A673 (cell line): ENCODE results near the gene FAM72C. TPM values are rescaled to one million over a fixed set of nuclear protein-coding genes. Genes with fewer than 3 reads are reported as not detected.
"Not testable (repeated sequence)": the region's sequence is repeated elsewhere in the genome, so short reads cannot be mapped to it uniquely, and the experiment has no call there.

Source experiments
- BruUV-seq: library from RNA; stranded (reverse); fragments of 400-500 nt; replicated peaks from 2 replicates; lab custom pipeline; 2021; lab: Mats Ljungman, UMichigan
- CTCF ChIA-PET: fragments of 300-600 bp; sonication (Branson Sonifier 250); formaldehyde crosslinking; loops from one replicate; lab custom pipeline; 2022; ENCODE audit warnings: antibody characterized with exemption; lab: Charles Lee
- POLR2A ChIA-PET: fragments of 300-600 bp; sonication (Branson Sonifier 250); formaldehyde crosslinking; loops from one replicate; lab custom pipeline; 2022; ENCODE audit warnings: antibody characterized with exemption; ENCODE audit not compliant: low non-redundant PET; lab: Charles Lee
- DNase-seq: peaks from one replicate; pipeline ENCODE4 v3.0.0-alpha.2; 2015; ENCODE audit warnings: low spot score
- H3K27ac ChIP-seq: fragments of 200-600 bp; sonication (generic); 2 replicates; pipeline ENCODE4 v1.5.1; 2016; ENCODE audit warnings: mixed run types, low read depth, mild to moderate bottlenecking, mixed read lengths, antibody characterized with exemption, low read length; ENCODE audit not compliant: poor library complexity, severe bottlenecking
- H3K27me3 ChIP-seq: fragments of 200-600 bp; sonication (generic); replicated peaks from 2 replicates; pipeline ENCODE4 v1.6.1; 2017; ENCODE audit warnings: mixed run types, low read depth, mild to moderate bottlenecking, mixed read lengths, antibody characterized with exemption, low read length; ENCODE audit not compliant: insufficient read depth, poor library complexity
- H3K36me3 ChIP-seq: fragments of 200-600 bp; sonication (generic); 2 replicates; pipeline ENCODE4 v1.6.1; 2016; ENCODE audit warnings: mixed run types, mild to moderate bottlenecking, mixed read lengths, antibody characterized with exemption, low read length; ENCODE audit not compliant: insufficient read depth, poor library complexity, severe bottlenecking
- H3K4me1 ChIP-seq: fragments of 200-600 bp; sonication (generic); 2 replicates; pipeline ENCODE4 v1.6.1; 2017; ENCODE audit warnings: mixed run types, mild to moderate bottlenecking, mixed read lengths, antibody characterized with exemption, low read length; ENCODE audit not compliant: insufficient read depth, poor library complexity, severe bottlenecking
- H3K4me3 ChIP-seq: fragments of 200-600 bp; sonication (generic); 2 replicates; pipeline ENCODE4 v1.5.1; 2016; ENCODE audit warnings: low read depth, mixed run types, mild to moderate bottlenecking, mixed read lengths, low read length; ENCODE audit not compliant: poor library complexity, severe bottlenecking
- H3K9me3 ChIP-seq: fragments of 200-600 bp; sonication (generic); 2 replicates; pipeline ENCODE4 v1.6.1; 2016; ENCODE audit warnings: mixed run types, low read depth, mild to moderate bottlenecking, mixed read lengths, antibody characterized with exemption, low read length; ENCODE audit not compliant: poor library complexity, severe bottlenecking
- intact Hi-C: fragments of 100-400 bp; cut with micrococcal nuclease; formaldehyde crosslinking; loops from one replicate; pipeline ENCODE4 v1.10.0; 2022; ENCODE audit not compliant: unreplicated experiment
- total RNA-seq: library from RNA; stranded (reverse); gene quantifications from 2 replicates; pipeline ENCODE4 v1.2.3, GENCODE V29; 2021

FAM72C gene
- total RNA-seq, 1 experiment from 2014 or later = 15.6 TPM

- DNase-seq, H3K4me3 ChIP-seq, H3K27me3 ChIP-seq, H3K27ac ChIP-seq, intact Hi-C loops, POLR2A ChIA-PET, H3K9me3 ChIP-seq, H3K4me1 ChIP-seq, H3K36me3 ChIP-seq, CTCF ChIA-PET, BruUV-seq: not testable (repeated sequence)
Measured at GRCh38 chr1:143951485-143952391, 20.0 kb downstream of the FAM72C start.

GRCh38 chr1:143947749-143948148 lies 24.0 kb downstream of the FAM72C start:
- H3K27me3 ChIP-seq, BruUV-seq, H3K9me3 ChIP-seq, CTCF ChIA-PET, H3K4me3 ChIP-seq, POLR2A ChIA-PET, intact Hi-C loops, DNase-seq, H3K4me1 ChIP-seq, H3K36me3 ChIP-seq, H3K27ac ChIP-seq: not testable (repeated sequence)

GRCh38 chr1:143945253-143945652 lies 26.5 kb downstream of the FAM72C start:
- H3K27me3 ChIP-seq, H3K9me3 ChIP-seq, H3K27ac ChIP-seq, BruUV-seq, H3K4me3 ChIP-seq, CTCF ChIA-PET, H3K4me1 ChIP-seq, POLR2A ChIA-PET, DNase-seq, intact Hi-C loops, H3K36me3 ChIP-seq: not testable (repeated sequence)

GRCh38 chr1:143944576-143945240 lies 27.1 kb downstream of the FAM72C start:
- H3K4me1 ChIP-seq, H3K9me3 ChIP-seq, BruUV-seq, CTCF ChIA-PET, H3K36me3 ChIP-seq, POLR2A ChIA-PET, DNase-seq, H3K27me3 ChIP-seq, intact Hi-C loops, H3K4me3 ChIP-seq, H3K27ac ChIP-seq: not testable (repeated sequence)

GRCh38 chr1:143943319-143943978 lies 28.3 kb downstream of the FAM72C start:
- DNase-seq, H3K4me1 ChIP-seq, CTCF ChIA-PET, H3K27me3 ChIP-seq, H3K4me3 ChIP-seq, H3K27ac ChIP-seq, POLR2A ChIA-PET, H3K36me3 ChIP-seq, H3K9me3 ChIP-seq, intact Hi-C loops, BruUV-seq: not testable (repeated sequence)

- BruUV-seq, CTCF ChIA-PET, H3K27ac ChIP-seq, DNase-seq, H3K27me3 ChIP-seq, H3K4me3 ChIP-seq, H3K36me3 ChIP-seq, H3K9me3 ChIP-seq, POLR2A ChIA-PET, intact Hi-C loops, H3K4me1 ChIP-seq: not testable (repeated sequence)
Measured at GRCh38 chr1:143942238-143942860, 29.4 kb downstream of the FAM72C start.

GRCh38 chr1:143939666-143940065 lies 32.1 kb downstream of the FAM72C start:
- H3K9me3 ChIP-seq, DNase-seq, H3K27ac ChIP-seq, POLR2A ChIA-PET, CTCF ChIA-PET, intact Hi-C loops, H3K27me3 ChIP-seq, BruUV-seq, H3K4me3 ChIP-seq, H3K36me3 ChIP-seq, H3K4me1 ChIP-seq: not testable (repeated sequence)
